H1 (cell line): Measurements from ENCODE around the gene LYAR. TPM values are rescaled to one million over a fixed set of nuclear protein-coding genes. Genes with fewer than 3 reads are reported as not detected.

Experiments used
- CREB1 ChIP-seq: IDR thresholded peaks from 2 replicates; pipeline ENCODE4 v1.6.1; 2012; ENCODE audit warnings: inconsistent platforms
- JUND ChIP-seq: IDR thresholded peaks from 2 replicates; pipeline ENCODE4 v1.6.1; 2011; ENCODE audit warnings: mild to moderate bottlenecking, improper control_type of control experiment, low read length
- KDM5A ChIP-seq: fragments of 200-600 bp; IDR thresholded peaks from 2 replicates; pipeline ENCODE4 v1.7.1; 2012; ENCODE audit warnings: mild to moderate bottlenecking, low read length, inconsistent platforms, mixed read lengths
- MAFK ChIP-seq: IDR thresholded peaks from 2 replicates; pipeline ENCODE4 v1.6.1; 2012; ENCODE audit warnings: low read depth, mild to moderate bottlenecking, improper control_type of control experiment, low read length
- POLR2A ChIP-seq, 2 experiments: IDR thresholded peaks; 1 replicate in 1 of 2; 2 replicates in 1 of 2; pipeline ENCODE4 v1.6.1; 2011; ENCODE audit warnings: low read depth in 2 of 2, low read length in 2 of 2, mild to moderate bottlenecking in 2 of 2; ENCODE audit errors: control extremely low read depth in 1 of 2
- RNF2 ChIP-seq: fragments of 200-900, 300-1000 bp; sonication (generic); IDR thresholded peaks from 2 replicates; pipeline ENCODE4 v1.7.1; 2016; ENCODE audit warnings: borderline replicate concordance, low read depth, mild to moderate bottlenecking, antibody characterized with exemption, low read length; ENCODE audit not compliant: poor library complexity, severe bottlenecking; ENCODE audit errors: missing control alignments
- RXRA ChIP-seq: IDR thresholded peaks from 2 replicates; pipeline ENCODE4 v1.6.1; 2011; ENCODE audit warnings: low read depth, mild to moderate bottlenecking, low read length, moderate library complexity; ENCODE audit not compliant: insufficient read depth
- polyA plus RNA-seq, 7 experiments: library from polyadenylated mRNA; depleted of rRNA in 3 of 7; stranded (reverse) in 5 of 7; unstranded in 2 of 7; fragments of >200 nt in 5 of 7; fragments of 200-250 nt in 2 of 7; gene quantifications; 1 replicate in 5 of 7; 2 replicates in 1 of 7; 4 replicates in 1 of 7; pipeline versions ENCODE4 v1.2.1 to v1.2.3, GENCODE V29; 2011 to 2013; ENCODE audit warnings: missing spikeins in 2 of 7, mixed read lengths in 2 of 7
- total RNA-seq: library from RNA; stranded (reverse); fragmentation: NEBNext Ultra II Directional; extraction: Animal tissue kit (Norgen Biotek cat#: 25700); gene quantifications from 2 replicates; pipeline ENCODE4 v1.2.1, GENCODE V29; 2021

LYAR gene
- total and polyA plus RNA-seq, 2 of the 8 experiments (the other 6 are each of a cell fraction or from before 2014, with no cell fraction given) = 6.5 to 46.9 TPM

GRCh38 chr4:4247696-4248028, 42.3 kb downstream of the LYAR start (continued):
- no peak for TF ChIP-seq JUND
- TF ChIP-seq MAFK = no peak
- no peak for TF ChIP-seq RXRA
- no peak for TF ChIP-seq CREB1
- no peak for TF ChIP-seq POLR2A (IDR thresholded peaks at IDR 0.05; ENCODE audit: control extremely low read depth in 1 of 2, low read depth in 2 of 2, low read length in 2 of 2)
- TF ChIP-seq KDM5A = no peak
- TF ChIP-seq RNF2 = no peak
